Inflammatory macrophage (primary cell): Measurements from ENCODE around the gene LDLRAD4.

Source experiments
- DNase-seq, 2 donors: peaks; one replicate each; pipeline ENCODE4 v3.0.0-alpha.2; 2020 to 2022

Gene LDLRAD4

GRCh38 chr18:13412017-13412416 lies 193.5 kb downstream of the LDLRAD4 start:
- no peak for DNase-seq

- no peak for DNase-seq
Observed at GRCh38 chr18:13412901-13413300, 194.3 kb downstream of the LDLRAD4 start.

- no peak for DNase-seq
Observed at GRCh38 chr18:13414102-13414501, 195.5 kb downstream of the LDLRAD4 start.

GRCh38 chr18:13414521-13414920 lies 196.0 kb downstream of the LDLRAD4 start:
- DNase-seq: no peak

GRCh38 chr18:13415736-13416135 lies 197.2 kb downstream of the LDLRAD4 start:
- DNase-seq: peak in 1 of 2 donors; percentile 5

GRCh38 chr18:13416208-13416607 lies 197.6 kb downstream of the LDLRAD4 start:
- peak; percentile 66 to 85 for DNase-seq

GRCh38 chr18:13416848-13417247 lies 198.3 kb downstream of the LDLRAD4 start:
- no peak for DNase-seq

- no peak for DNase-seq
Observed at GRCh38 chr18:13418013-13418710, 199.6 kb downstream of the LDLRAD4 start.

GRCh38 chr18:13420969-13421686 lies 202.6 kb downstream of the LDLRAD4 start:
- peak in 1 of 2 donors; percentile 23 for DNase-seq

GRCh38 chr18:13422541-13423147 lies 204.1 kb downstream of the LDLRAD4 start:
- no peak for DNase-seq

GRCh38 chr18:13423352-13423751 lies 204.8 kb downstream of the LDLRAD4 start:
- DNase-seq: no peak

GRCh38 chr18:13424363-13424762 lies 205.8 kb downstream of the LDLRAD4 start:
- DNase-seq: no peak

GRCh38 chr18:13425357-13426091 lies 207.0 kb downstream of the LDLRAD4 start:
- DNase-seq: no peak

- no peak for DNase-seq
Observed at GRCh38 chr18:13427354-13427753, 208.8 kb downstream of the LDLRAD4 start.

- no peak for DNase-seq
Observed at GRCh38 chr18:13428319-13428718, 209.8 kb downstream of the LDLRAD4 start.

GRCh38 chr18:13429016-13429415 lies 210.5 kb downstream of the LDLRAD4 start:
- no peak for DNase-seq

GRCh38 chr18:13429884-13430510 lies 211.4 kb downstream of the LDLRAD4 start:
- no peak for DNase-seq

GRCh38 chr18:13430663-13431062 lies 212.1 kb downstream of the LDLRAD4 start:
- DNase-seq: no peak

- no peak for DNase-seq
Observed at GRCh38 chr18:13431886-13432285, 213.3 kb downstream of the LDLRAD4 start.

GRCh38 chr18:13433125-13433524 lies 214.6 kb downstream of the LDLRAD4 start:
- DNase-seq: no peak

- DNase-seq: no peak
Observed at GRCh38 chr18:13433685-13434084, 215.1 kb downstream of the LDLRAD4 start.

GRCh38 chr18:13434854-13435253 lies 216.3 kb downstream of the LDLRAD4 start:
- no peak for DNase-seq
